SK-N-SH (cell line): Measurements from ENCODE around the gene SLIT1. TPM values are rescaled to one million over a fixed set of nuclear protein-coding genes. Genes with fewer than 3 reads are reported as not detected.

ENCODE experiments used
- CTCF ChIA-PET: fragments of 300-600, 350-600 bp; formaldehyde crosslinking; extraction: SDS; loops from one replicate; lab custom pipeline; 2021; lab: Yijun Ruan, JAX
- POLR2A ChIA-PET: fragments of 350-600 bp; sonication (Branson Sonifier 250); formaldehyde crosslinking; extraction: SDS; loops from one replicate; lab custom pipeline; 2020; ENCODE audit warnings: antibody characterized with exemption, inconsistent platforms; lab: Yijun Ruan, JAX
- DNase-seq: peaks from one replicate; pipeline ENCODE4 v3.0.0; 2012
- H2AFZ ChIP-seq: fragments of 200-600 bp; sonication (generic); 2 replicates; pipeline ENCODE4 v1.8.1; 2016; ENCODE audit warnings: antibody characterized with exemption, mild to moderate bottlenecking, low read depth
- H3F3A ChIP-seq: fragments of 200-600 bp; sonication (generic); replicated peaks from 2 replicates; pipeline ENCODE3; 2016; ENCODE audit warnings: antibody characterized with exemption, mild to moderate bottlenecking; ENCODE audit not compliant: insufficient read depth
- H3K27ac ChIP-seq, 2 experiments: fragments of 200-500 bp in 1 of 2; fragments of 200-600 bp in 1 of 2; sonication (Bioruptor generic) in 1 of 2; sonication (generic), shearing (Covaris generic) in 1 of 2; 2 replicates each; pipeline versions ENCODE4 v1.5.1 to v1.6.1; 2014 to 2016; ENCODE audit warnings: low read depth in 2 of 2, inconsistent platforms in 1 of 2, low read length in 1 of 2, mild to moderate bottlenecking in 1 of 2, mixed read lengths in 1 of 2
- H3K27me3 ChIP-seq: fragments of 200-600 bp; sonication (generic), shearing (Covaris generic); 2 replicates; pipeline ENCODE4 v1.6.1; 2016; ENCODE audit warnings: mixed run types; ENCODE audit not compliant: insufficient read depth
- H3K36me3 ChIP-seq, 2 experiments: fragments of 200-500 bp in 1 of 2; fragments of 200-600 bp in 1 of 2; sonication (Bioruptor generic) in 1 of 2; sonication (generic) in 1 of 2; replicated peaks in 1 of 2; 2 replicates each; pipeline versions ENCODE3 to v1.5.1; 2014 to 2016; ENCODE audit warnings: low read length in 1 of 2, mild to moderate bottlenecking in 1 of 2; ENCODE audit not compliant: insufficient read depth in 2 of 2, control insufficient read depth in 1 of 2
- H3K4me1 ChIP-seq, 2 experiments: fragments of 200-500 bp in 1 of 2; fragments of 200-600 bp in 1 of 2; sonication (Bioruptor generic) in 1 of 2; sonication (generic), shearing (Covaris generic) in 1 of 2; 2 replicates each; pipeline versions ENCODE4 v1.5.1 to v1.6.1; 2014 to 2016; ENCODE audit warnings: low read depth in 1 of 2, low read length in 1 of 2, mixed run types in 1 of 2; ENCODE audit not compliant: insufficient read depth in 2 of 2, control insufficient read depth in 1 of 2
- H3K4me2 ChIP-seq: fragments of 200-600 bp; sonication (generic), shearing (Covaris generic); 2 replicates; pipeline ENCODE4 v1.6.1; 2017; ENCODE audit warnings: mixed run types
- H3K4me3 ChIP-seq, 2 experiments: fragments of 200-500 bp in 1 of 2; fragments of 200-600 bp in 1 of 2; sonication (Bioruptor generic) in 1 of 2; sonication (generic), shearing (Covaris generic) in 1 of 2; 2 replicates each; pipeline versions ENCODE4 v1.5.1 to v1.8.1; 2014 to 2016; ENCODE audit warnings: low read depth in 2 of 2, inconsistent platforms in 1 of 2, low read length in 1 of 2, mild to moderate bottlenecking in 1 of 2, mixed read lengths in 1 of 2, moderate library complexity in 1 of 2
- H3K79me2 ChIP-seq: fragments of 200-600 bp; sonication (generic); 2 replicates; pipeline ENCODE4 v1.8.1; 2017; ENCODE audit warnings: mild to moderate bottlenecking; ENCODE audit not compliant: insufficient read depth
- H3K9ac ChIP-seq: fragments of 200-600 bp; sonication (generic); 2 replicates; pipeline ENCODE4 v1.6.1; 2017; ENCODE audit warnings: mixed run types
- H3K9me2 ChIP-seq: fragments of 200-600 bp; sonication (generic); 2 replicates; pipeline ENCODE4 v1.6.1; 2017; ENCODE audit warnings: mixed run types
- H3K9me3 ChIP-seq: fragments of 200-600 bp; sonication (generic); 2 replicates; pipeline ENCODE4 v1.6.1; 2017; ENCODE audit warnings: mixed run types, mild to moderate bottlenecking, moderate library complexity
- H4K20me1 ChIP-seq: fragments of 200-600 bp; sonication (generic); 2 replicates; pipeline ENCODE4 v1.6.1; 2017; ENCODE audit warnings: mild to moderate bottlenecking, mixed run types; ENCODE audit not compliant: insufficient read depth
- CHD2 ChIP-seq: fragments of 150-350 bp; IDR thresholded peaks from 2 replicates; pipeline ENCODE4 v1.6.1; 2018; ENCODE audit warnings: low read length; ENCODE audit not compliant: partially characterized antibody
- ELF1 ChIP-seq: IDR thresholded peaks from 2 replicates; pipeline ENCODE4 v1.4.0; 2012
- EP300 ChIP-seq, 2 experiments: IDR thresholded peaks; 2 replicates each; pipeline versions ENCODE4 v1.4.0 to v1.6.1; 2012; ENCODE audit warnings: borderline replicate concordance in 1 of 2, low read depth in 1 of 2, low read length in 1 of 2
- EZH2phosphoT487 ChIP-seq: fragments of 200-600 bp; sonication (generic); IDR thresholded peaks from 2 replicates; pipeline ENCODE4 v1.6.1; 2017; ENCODE audit warnings: low read depth, mixed run types, mild to moderate bottlenecking, antibody characterized with exemption, moderate library complexity, borderline replicate concordance
- GABPA ChIP-seq: IDR thresholded peaks from 2 replicates; pipeline ENCODE4 v1.4.0; 2012; ENCODE audit warnings: low read depth, mild to moderate bottlenecking
- GATA2 ChIP-seq: sonication (generic); formaldehyde crosslinking; IDR thresholded peaks from 2 replicates; pipeline ENCODE4 v1.5.0; 2020; ENCODE audit warnings: mild to moderate bottlenecking, missing genetic modification reagents
- MEF2A ChIP-seq: IDR thresholded peaks from 2 replicates; pipeline ENCODE4 v1.4.0; 2012; ENCODE audit warnings: low read depth, borderline replicate concordance
- MXI1 ChIP-seq: IDR thresholded peaks from 2 replicates; pipeline ENCODE4 v1.6.1; 2012; ENCODE audit warnings: mild to moderate bottlenecking, low read depth, low read length, improper control_type of control experiment
- NFIC ChIP-seq: IDR thresholded peaks from 2 replicates; pipeline ENCODE4 v1.4.0; 2012; ENCODE audit warnings: borderline replicate concordance
- NRF1 ChIP-seq: IDR thresholded peaks from 2 replicates; pipeline ENCODE4 v1.6.1; 2012; ENCODE audit warnings: low read depth, mild to moderate bottlenecking, low read length
- RFX5 ChIP-seq: IDR thresholded peaks from 2 replicates; pipeline ENCODE4 v1.6.1; 2012; ENCODE audit warnings: mild to moderate bottlenecking, improper control_type of control experiment, low read length
- SMC3 ChIP-seq: IDR thresholded peaks from 2 replicates; pipeline ENCODE4 v1.6.1; 2012; ENCODE audit warnings: low read depth, low read length, improper control_type of control experiment
- TAF1 ChIP-seq: IDR thresholded peaks from 2 replicates; pipeline ENCODE4 v1.6.1; 2012; ENCODE audit warnings: low read depth, mild to moderate bottlenecking, low read length, moderate library complexity, borderline replicate concordance
- TEAD4 ChIP-seq: IDR thresholded peaks from 2 replicates; pipeline ENCODE4 v1.4.0; 2012; ENCODE audit warnings: mild to moderate bottlenecking, borderline replicate concordance; ENCODE audit not compliant: insufficient read depth
- YY1 ChIP-seq: IDR thresholded peaks from 2 replicates; pipeline ENCODE4 v1.4.0; 2012; ENCODE audit warnings: low read depth, mild to moderate bottlenecking
- WGBS: methylation state at CpG from one replicate; pipeline ENCODE4 v1.1.6; 2017; ENCODE audit warnings: low lambda C conversion rate; 5-methylcytosine and 5-hydroxymethylcytosine counted together
- polyA plus RNA-seq, 3 experiments: library from polyadenylated mRNA; depleted of rRNA; stranded (reverse); fragments of >200 nt; gene quantifications; 2 replicates each; pipeline ENCODE4 v1.2.3, GENCODE V29; 2012
- TF ChIP-seq, protein P1 (sequence below): IDR thresholded peaks from 2 replicates; pipeline ENCODE4 v1.4.0; 2012; ENCODE audit warnings: low read depth, borderline replicate concordance
- TF ChIP-seq, protein P2 (sequence below): IDR thresholded peaks from 2 replicates; pipeline ENCODE4 v1.4.0; 2012; ENCODE audit warnings: low read depth
- TF ChIP-seq, protein P3 (sequence below): IDR thresholded peaks from 2 replicates; pipeline ENCODE4; 2012
- TF ChIP-seq, protein P4 (sequence below): fragments of 200-600 bp; sonication (generic); IDR thresholded peaks from 2 replicates; pipeline ENCODE4 v1.6.1; 2017; ENCODE audit warnings: antibody characterized with exemption, mild to moderate bottlenecking, moderate library complexity
- TF ChIP-seq, protein P5 (sequence below): IDR thresholded peaks from 2 replicates; pipeline ENCODE4 v1.6.1; 2012; ENCODE audit warnings: mild to moderate bottlenecking, low read depth, low read length, moderate library complexity

The SLIT1 gene
- polyA plus RNA-seq, 1 of the 3 experiments (the other 2 are of a cell fraction) = 0.05 TPM

DNA sequence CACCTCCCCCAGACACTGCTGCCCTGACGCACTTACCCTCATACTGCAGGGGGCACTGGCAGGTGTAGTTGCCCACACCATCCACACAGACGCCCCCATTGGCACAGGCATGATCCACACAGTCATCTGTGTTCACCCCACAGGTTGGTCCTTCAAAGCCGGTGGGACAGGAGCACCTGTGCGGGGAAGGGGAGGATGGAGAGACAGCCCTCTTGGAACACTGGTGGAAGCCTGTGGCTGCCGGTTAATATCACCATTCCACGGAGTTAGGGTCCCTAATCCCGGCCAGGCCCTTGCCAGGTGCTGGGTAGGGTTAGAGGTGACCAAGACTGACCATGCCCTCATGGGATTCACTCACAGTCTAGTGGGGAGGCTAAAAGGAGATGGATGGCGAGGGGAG is 171.8 kb downstream of the SLIT1 start:
- Histone ChIP-seq H3K9me2 (peaks cover 3% of the 10 kb centered on the region; the same call in 1 of the 2 replicates), H3K27me3 (no peaks in the 10 kb centered on the region), H3K9me3 (no peaks in the 10 kb centered on the region), H3F3A (no peaks in the 10 kb centered on the region), H3K4me3 (no peak overlapping the region), H3K4me1 (no peaks in the 10 kb centered on the region), H3K79me2 (no peaks in the 10 kb centered on the region), H3K9ac (no peak overlapping the region), H3K36me3 (no peaks in the 10 kb centered on the region), H3K4me2 (no peak overlapping the region), H3K27ac (no peak overlapping the region), H4K20me1 (no peaks in the 10 kb centered on the region), H2AFZ (no peak overlapping the region)
- TF ChIP-seq, protein P1, sequence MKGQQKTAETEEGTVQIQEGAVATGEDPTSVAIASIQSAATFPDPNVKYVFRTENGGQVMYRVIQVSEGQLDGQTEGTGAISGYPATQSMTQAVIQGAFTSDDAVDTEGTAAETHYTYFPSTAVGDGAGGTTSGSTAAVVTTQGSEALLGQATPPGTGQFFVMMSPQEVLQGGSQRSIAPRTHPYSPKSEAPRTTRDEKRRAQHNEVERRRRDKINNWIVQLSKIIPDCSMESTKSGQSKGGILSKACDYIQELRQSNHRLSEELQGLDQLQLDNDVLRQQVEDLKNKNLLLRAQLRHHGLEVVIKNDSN = no peak
- no peak for TF ChIP-seq NFIC
- TF ChIP-seq SMC3 = no peak
- TF ChIP-seq YY1 = no peak
- TF ChIP-seq TAF1 = no peak
- TF ChIP-seq MEF2A = no peak
- TF ChIP-seq MXI1 = no peak
- TF ChIP-seq GABPA = no peak
- TF ChIP-seq EZH2phosphoT487 = no peak
- no peak for TF ChIP-seq RFX5
- TF ChIP-seq, protein P2, sequence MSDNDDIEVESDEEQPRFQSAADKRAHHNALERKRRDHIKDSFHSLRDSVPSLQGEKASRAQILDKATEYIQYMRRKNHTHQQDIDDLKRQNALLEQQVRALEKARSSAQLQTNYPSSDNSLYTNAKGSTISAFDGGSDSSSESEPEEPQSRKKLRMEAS = no peak
- TF ChIP-seq, protein P3, sequence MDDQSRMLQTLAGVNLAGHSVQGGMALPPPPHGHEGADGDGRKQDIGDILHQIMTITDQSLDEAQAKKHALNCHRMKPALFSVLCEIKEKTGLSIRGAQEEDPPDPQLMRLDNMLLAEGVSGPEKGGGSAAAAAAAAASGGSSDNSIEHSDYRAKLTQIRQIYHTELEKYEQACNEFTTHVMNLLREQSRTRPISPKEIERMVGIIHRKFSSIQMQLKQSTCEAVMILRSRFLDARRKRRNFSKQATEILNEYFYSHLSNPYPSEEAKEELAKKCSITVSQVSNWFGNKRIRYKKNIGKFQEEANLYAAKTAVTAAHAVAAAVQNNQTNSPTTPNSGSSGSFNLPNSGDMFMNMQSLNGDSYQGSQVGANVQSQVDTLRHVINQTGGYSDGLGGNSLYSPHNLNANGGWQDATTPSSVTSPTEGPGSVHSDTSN = no peak
- TF ChIP-seq GATA2 (CRISPR knock-in tag) = no peak
- TF ChIP-seq EP300 (IDR thresholded peaks at IDR 0.05; ENCODE audit: borderline replicate concordance in 1 of 2, low read depth in 1 of 2, low read length in 1 of 2) = no peak
- no peak for TF ChIP-seq TEAD4
- no peak for TF ChIP-seq CHD2
- TF ChIP-seq NRF1 = no peak
- TF ChIP-seq, protein P4, sequence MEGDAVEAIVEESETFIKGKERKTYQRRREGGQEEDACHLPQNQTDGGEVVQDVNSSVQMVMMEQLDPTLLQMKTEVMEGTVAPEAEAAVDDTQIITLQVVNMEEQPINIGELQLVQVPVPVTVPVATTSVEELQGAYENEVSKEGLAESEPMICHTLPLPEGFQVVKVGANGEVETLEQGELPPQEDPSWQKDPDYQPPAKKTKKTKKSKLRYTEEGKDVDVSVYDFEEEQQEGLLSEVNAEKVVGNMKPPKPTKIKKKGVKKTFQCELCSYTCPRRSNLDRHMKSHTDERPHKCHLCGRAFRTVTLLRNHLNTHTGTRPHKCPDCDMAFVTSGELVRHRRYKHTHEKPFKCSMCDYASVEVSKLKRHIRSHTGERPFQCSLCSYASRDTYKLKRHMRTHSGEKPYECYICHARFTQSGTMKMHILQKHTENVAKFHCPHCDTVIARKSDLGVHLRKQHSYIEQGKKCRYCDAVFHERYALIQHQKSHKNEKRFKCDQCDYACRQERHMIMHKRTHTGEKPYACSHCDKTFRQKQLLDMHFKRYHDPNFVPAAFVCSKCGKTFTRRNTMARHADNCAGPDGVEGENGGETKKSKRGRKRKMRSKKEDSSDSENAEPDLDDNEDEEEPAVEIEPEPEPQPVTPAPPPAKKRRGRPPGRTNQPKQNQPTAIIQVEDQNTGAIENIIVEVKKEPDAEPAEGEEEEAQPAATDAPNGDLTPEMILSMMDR = no peak
- no peak for TF ChIP-seq ELF1
- TF ChIP-seq, protein P5, sequence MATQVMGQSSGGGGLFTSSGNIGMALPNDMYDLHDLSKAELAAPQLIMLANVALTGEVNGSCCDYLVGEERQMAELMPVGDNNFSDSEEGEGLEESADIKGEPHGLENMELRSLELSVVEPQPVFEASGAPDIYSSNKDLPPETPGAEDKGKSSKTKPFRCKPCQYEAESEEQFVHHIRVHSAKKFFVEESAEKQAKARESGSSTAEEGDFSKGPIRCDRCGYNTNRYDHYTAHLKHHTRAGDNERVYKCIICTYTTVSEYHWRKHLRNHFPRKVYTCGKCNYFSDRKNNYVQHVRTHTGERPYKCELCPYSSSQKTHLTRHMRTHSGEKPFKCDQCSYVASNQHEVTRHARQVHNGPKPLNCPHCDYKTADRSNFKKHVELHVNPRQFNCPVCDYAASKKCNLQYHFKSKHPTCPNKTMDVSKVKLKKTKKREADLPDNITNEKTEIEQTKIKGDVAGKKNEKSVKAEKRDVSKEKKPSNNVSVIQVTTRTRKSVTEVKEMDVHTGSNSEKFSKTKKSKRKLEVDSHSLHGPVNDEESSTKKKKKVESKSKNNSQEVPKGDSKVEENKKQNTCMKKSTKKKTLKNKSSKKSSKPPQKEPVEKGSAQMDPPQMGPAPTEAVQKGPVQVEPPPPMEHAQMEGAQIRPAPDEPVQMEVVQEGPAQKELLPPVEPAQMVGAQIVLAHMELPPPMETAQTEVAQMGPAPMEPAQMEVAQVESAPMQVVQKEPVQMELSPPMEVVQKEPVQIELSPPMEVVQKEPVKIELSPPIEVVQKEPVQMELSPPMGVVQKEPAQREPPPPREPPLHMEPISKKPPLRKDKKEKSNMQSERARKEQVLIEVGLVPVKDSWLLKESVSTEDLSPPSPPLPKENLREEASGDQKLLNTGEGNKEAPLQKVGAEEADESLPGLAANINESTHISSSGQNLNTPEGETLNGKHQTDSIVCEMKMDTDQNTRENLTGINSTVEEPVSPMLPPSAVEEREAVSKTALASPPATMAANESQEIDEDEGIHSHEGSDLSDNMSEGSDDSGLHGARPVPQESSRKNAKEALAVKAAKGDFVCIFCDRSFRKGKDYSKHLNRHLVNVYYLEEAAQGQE = no peak
- 42% methylated on average over 5 of the region's 8 CpGs for WGBS
- POLR2A ChIA-PET = no interaction called here
- no peak for DNase-seq
- CTCF ChIA-PET = interaction anchor here (2.3 to 2.5 kb wide), 2 partner anchors 24 to 197 kb away, joined by 7 to 9 read pairs; no protein-coding TSS in a partner anchor
